ENCODE results near the gene ADGRA1. TPM values are rescaled to one million over a fixed set of nuclear protein-coding genes. Genes with fewer than 3 reads are reported as not detected.

ADGRA1 gene
- total and polyA plus RNA-seq, 2 of the 13 experiments (the other 11 are each of a cell fraction or from before 2014, with no cell fraction given): not detected

- CTCF ChIA-PET (ENCODE audit: low intra/inter-chr PET ratio, low total read pairs): no interaction called here
Observed at GRCh38 chr10:133114251-133114650, 26.5 kb downstream of the ADGRA1 start.

More at GRCh38 chr10:133114251-133114650, 26.5 kb downstream of the ADGRA1 start:
- FAIRE-seq (no peak), ATAC-seq (no peak), DNase-seq (ENCODE audit: low spot score) (no peak)
- no peaks in the 10 kb centered on the region for H3K79me2 ChIP-seq (ENCODE audit: insufficient read depth, low read length)
- no peak overlapping the region for H3K27ac ChIP-seq (ENCODE audit: extremely low read length, insufficient read depth, low read length)
- H3K9ac ChIP-seq (ENCODE audit: insufficient read depth, low read depth, low read length): no peak overlapping the region
- POLR2A ChIA-PET: no interaction called here
- no peak overlapping the region for H3K4me2 ChIP-seq (ENCODE audit: low read depth, low read length)
- TF ChIP-seq MBNL3 (CRISPR knock-in tag; conservative IDR thresholded peaks at IDR 0.05): no peak
- TF ChIP-seq ZSCAN31 (CRISPR knock-in tag; IDR thresholded peaks at IDR 0.05; ENCODE audit: low read depth): no peak
- no peak for TF ChIP-seq PRMT3 (CRISPR knock-in tag; IDR thresholded peaks at IDR 0.05; ENCODE audit: borderline replicate concordance, low read depth)
- no peak for TF ChIP-seq ZSCAN21 (CRISPR knock-in tag; IDR thresholded peaks at IDR 0.05; ENCODE audit: borderline replicate concordance)
- TF ChIP-seq ZNF496 (CRISPR knock-in tag; IDR thresholded peaks at IDR 0.05; ENCODE audit: insufficient replicate concordance): no peak
- no peak for TF ChIP-seq RAD21 (CRISPR knock-in tag; IDR thresholded peaks at IDR 0.05)
- TF ChIP-seq HNF1A (IDR thresholded peaks at IDR 0.05; ENCODE audit: low read depth): no peak
- no peak for TF ChIP-seq HNF1A (CRISPR knock-in tag; IDR thresholded peaks at IDR 0.05; ENCODE audit: borderline replicate concordance)
- no peak for TF ChIP-seq ZNF670 (CRISPR knock-in tag; IDR thresholded peaks at IDR 0.05; ENCODE audit: borderline replicate concordance)
- TF ChIP-seq ARNTL (CRISPR knock-in tag; IDR thresholded peaks at IDR 0.05): no peak
- no peak for TF ChIP-seq AKAP8 (CRISPR knock-in tag; IDR thresholded peaks at IDR 0.05)
- TF ChIP-seq ZBTB39 (CRISPR knock-in tag; IDR thresholded peaks at IDR 0.05): no peak
- no peak for TF ChIP-seq HMGXB3 (CRISPR knock-in tag; IDR thresholded peaks at IDR 0.05; ENCODE audit: borderline replicate concordance)
- TF ChIP-seq SALL2 (CRISPR knock-in tag; IDR thresholded peaks at IDR 0.05): no peak
- TF ChIP-seq KLF11 (CRISPR knock-in tag; IDR thresholded peaks at IDR 0.05): no peak
- in situ Hi-C loops (cut with HindIII; ENCODE audit: extremely low pct_ligation_motif_present, low pct_unique_long_range_greater_than_20kb) (no loop called here), intact Hi-C loops (cut with micrococcal nuclease; ENCODE audit: unreplicated experiment) (no loop called here)
- H3K27me3 ChIP-seq (ENCODE audit: control insufficient read depth in 1 of 2, insufficient read depth in 2 of 2, low read length in 2 of 2): peaks cover 7 to 53% of the 10 kb centered on the region in 2 experiments; a peak in 4 of 5 replicates
- WGBS (ENCODE audit: low lambda C conversion rate): 46% methylated on average over 13 of the region's 18 CpGs
- no peak overlapping the region for H3K4me3 ChIP-seq (replicated peaks in 1 of 3; ENCODE audit: insufficient read depth in 1 of 3, low read depth in 2 of 3, low read length in 3 of 3)
- no TSS peak for BruUV-seq (replicated peaks)
- no peaks in the 10 kb centered on the region for H3K9me3 ChIP-seq (ENCODE audit: low read length)
- H2AFZ ChIP-seq (ENCODE audit: low read length): no peak overlapping the region
- no peaks in the 10 kb centered on the region for H4K20me1 ChIP-seq (ENCODE audit: insufficient read depth, low read length)
- no peaks in the 10 kb centered on the region for H3K4me1 ChIP-seq (ENCODE audit: insufficient read depth, low read length)
- no peaks in the 10 kb centered on the region for H3K36me3 ChIP-seq (replicated peaks in 1 of 2; ENCODE audit: control insufficient read depth in 1 of 2, insufficient read depth in 2 of 2, low read length in 2 of 2)

All from HepG2 (cell line).